GM12878 (cell line): ENCODE results near the gene UQCRFS1. TPM values are rescaled to one million over a fixed set of nuclear protein-coding genes. Genes with fewer than 3 reads are reported as not detected.

Experiments
- ATAC-seq: fragments of 200-7000 bp; cut with Tn5 transposase; 3 replicates; pipeline ENCODE4 v1.9.1; 2020; ENCODE audit warnings: mild to moderate bottlenecking, moderate library complexity
- BruUV-seq: library from RNA; stranded (reverse); fragments of 400-500 nt; replicated peaks from 2 replicates; lab custom pipeline; 2021; lab: Mats Ljungman, UMichigan
- CTCF ChIA-PET: fragments of 300-600 bp; sonication (Branson Sonifier 250); formaldehyde crosslinking; extraction: SDS; loops from one replicate; lab custom pipeline; 2021; ENCODE audit warnings: inconsistent platforms; lab: Yijun Ruan, JAX
- POLR2A ChIA-PET: fragments of 350-600 bp; formaldehyde crosslinking; extraction: SDS; loops from one replicate; lab custom pipeline; 2021; ENCODE audit warnings: inconsistent platforms; lab: Charles Lee
- RAD21 ChIA-PET: fragments of 300-600 bp; sonication (Branson Sonifier 250); formaldehyde crosslinking; loops from one replicate; lab custom pipeline; 2023; ENCODE audit warnings: antibody characterized with exemption; ENCODE audit not compliant: unreplicated experiment; lab: Charles Lee
- SMC1A ChIA-PET: fragments of 300-600 bp; sonication (Branson Sonifier 250); formaldehyde crosslinking; loops from one replicate; lab custom pipeline; 2023; ENCODE audit not compliant: unreplicated experiment, uncharacterized antibody; lab: Charles Lee
- DNase-seq: peaks from one replicate; pipeline ENCODE4 v3.0.0-alpha.2; 2011; ENCODE audit warnings: low read depth, low spot score
- FAIRE-seq: peaks from 3 replicates; lab custom pipeline; 2011; peaks lifted over from hg19 to GRCh38; lab: Jason Lieb, UNC
- H2AFZ ChIP-seq: 2 replicates; pipeline ENCODE4 v1.6.0; 2011; ENCODE audit warnings: low read depth, low read length, control low read depth; ENCODE audit not compliant: control insufficient read depth
- H3K27ac ChIP-seq: 2 replicates; pipeline ENCODE4 v1.5.1; 2011; ENCODE audit warnings: control low read depth; ENCODE audit not compliant: control insufficient read depth, insufficient read depth
- H3K27me3 ChIP-seq, 2 experiments: replicated peaks in 1 of 2; 2 replicates each; pipeline versions ENCODE4 v1.6.0 to v1.6.1; 2011; ENCODE audit warnings: low read length in 1 of 2; ENCODE audit not compliant: control insufficient read depth in 2 of 2, insufficient read depth in 2 of 2
- H3K36me3 ChIP-seq, 2 experiments: 2 replicates each; pipeline ENCODE4 v1.5.1; 2011; ENCODE audit warnings: low read length in 1 of 2; ENCODE audit not compliant: control insufficient read depth in 2 of 2, insufficient read depth in 2 of 2
- H3K4me1 ChIP-seq: 2 replicates; pipeline ENCODE4 v1.6.1; 2011; ENCODE audit warnings: mild to moderate bottlenecking, low read length, moderate library complexity, mixed read lengths; ENCODE audit not compliant: control insufficient read depth, insufficient read depth
- H3K4me2 ChIP-seq: 2 replicates; pipeline ENCODE4 v1.6.0; 2011; ENCODE audit warnings: control low read depth; ENCODE audit not compliant: control insufficient read depth, insufficient read depth
- H3K4me3 ChIP-seq: fragments of 200-600 bp; sonication (generic); 2 replicates; pipeline ENCODE4 v1.5.1; 2016
- H3K79me2 ChIP-seq: 2 replicates; pipeline ENCODE4 v1.6.0; 2011; ENCODE audit warnings: low read length; ENCODE audit not compliant: control insufficient read depth, insufficient read depth
- H3K9ac ChIP-seq: 2 replicates; pipeline ENCODE4 v1.8.0; 2011; ENCODE audit warnings: low read length, control low read depth, mixed read lengths; ENCODE audit not compliant: control insufficient read depth, insufficient read depth
- H3K9me3 ChIP-seq: replicated peaks from 3 replicates; pipeline ENCODE4 v1.5.1; 2011; ENCODE audit warnings: mild to moderate bottlenecking, low read length; ENCODE audit not compliant: control insufficient read depth, insufficient read depth
- H4K20me1 ChIP-seq: 2 replicates; pipeline ENCODE4 v1.6.0; 2011; ENCODE audit not compliant: control insufficient read depth, insufficient read depth
- BHLHE40 ChIP-seq, 2 experiments: fragments of 450-650 bp in 1 of 2; IDR thresholded peaks; 2 replicates each; pipeline ENCODE4 v1.6.1; 2011 to 2017; ENCODE audit warnings: low read depth in 2 of 2, borderline replicate concordance in 1 of 2, improper control_type of control experiment in 1 of 2, low read length in 1 of 2, mild to moderate bottlenecking in 1 of 2
- IKZF2 ChIP-seq, 2 experiments: fragments of 450-650 bp; IDR thresholded peaks; 2 replicates each; pipeline ENCODE4 v1.6.1; 2017; ENCODE audit warnings: mild to moderate bottlenecking in 2 of 2, moderate library complexity in 2 of 2
- KDM1A ChIP-seq: fragments of 200-600 bp; sonication (generic); IDR thresholded peaks from 2 replicates; pipeline ENCODE4 v1.6.1; 2016; ENCODE audit warnings: borderline replicate concordance
- PML ChIP-seq: IDR thresholded peaks from 2 replicates; pipeline ENCODE4 v1.6.1; 2012; ENCODE audit warnings: low read length, inconsistent platforms
- POLR2A ChIP-seq: IDR thresholded peaks from 2 replicates; pipeline ENCODE4 v1.6.1; 2011; ENCODE audit warnings: low read depth, mild to moderate bottlenecking, low read length
- RBBP5 ChIP-seq: fragments of 200-600 bp; sonication (generic); conservative IDR thresholded peaks from 2 replicates; pipeline ENCODE4 v1.6.1; 2016
- SP1 ChIP-seq: IDR thresholded peaks from one replicate; pipeline ENCODE4 v1.6.1; 2011; ENCODE audit warnings: low read depth, low read length
- SPI1 ChIP-seq: IDR thresholded peaks from 2 replicates; pipeline ENCODE4 v1.6.1; 2011; ENCODE audit warnings: low read depth, mild to moderate bottlenecking, low read length, moderate library complexity, borderline replicate concordance; ENCODE audit not compliant: insufficient read depth
- ZBTB11 ChIP-seq: fragments of 450-650 bp; formaldehyde crosslinking; IDR thresholded peaks from 2 replicates; pipeline ENCODE4 v1.5.0; 2022; ENCODE audit warnings: mild to moderate bottlenecking, missing genetic modification characterization
- WGBS: methylation state at CpG from one replicate; pipeline ENCODE4 v1.1.6; 2016; ENCODE audit warnings: low lambda C conversion rate; ENCODE audit not compliant: insufficient replicate concordance, insufficient coverage; ENCODE audit errors: missing lambda C conversion rate; 5-methylcytosine and 5-hydroxymethylcytosine counted together
- in situ Hi-C: fragments of 300-500 bp; cut with MboI; formaldehyde crosslinking; loops from 9 replicates; pipeline ENCODE4 v1.14.3; 2018; ENCODE audit warnings: mixed read lengths
- intact Hi-C: fragments of 100-400 bp; cut with micrococcal nuclease; formaldehyde crosslinking; loops from one replicate; pipeline ENCODE4 v1.14.2; 2022; ENCODE audit not compliant: unreplicated experiment
- polyA plus RNA-seq, 11 experiments: library from polyadenylated mRNA; depleted of rRNA in 4 of 11; unstranded in 6 of 11; stranded (reverse) in 5 of 11; fragments of >200 nt; fragmentation: Nextera tagmentation in 4 of 11; fragmentation: Illumina TruSeq in 1 of 11; extraction: Ambion mirVana in 4 of 11; extraction: Trizol in 1 of 11; gene quantifications; 1 replicate in 1 of 11; 2 replicates in 10 of 11; pipeline versions ENCODE4 v1.2.1 to v1.2.3, GENCODE V29; 2011 to 2016; ENCODE audit warnings: inconsistent platforms in 2 of 11, missing spikeins in 2 of 11, low read depth in 1 of 11
- total RNA-seq, 4 experiments: library from RNA; depleted of rRNA in 3 of 4; stranded (reverse); fragments of >200 nt in 3 of 4; fragmentation: Illumina TruSeq in 1 of 4; extraction: Trizol in 1 of 4; gene quantifications; 2 replicates each; pipeline versions ENCODE4 v1.2.1 to v1.2.3, GENCODE V29; 2013 to 2021

Gene UQCRFS1
- total and polyA plus RNA-seq, 10 of the 15 experiments (the other 5 are each of a cell fraction or from before 2014, with no cell fraction given): 9.3 to 125 (median 67.9) TPM

- CTCF ChIA-PET: no interaction called here
- intact Hi-C loops: no loop called here
- no peak overlapping the region for H3K27ac ChIP-seq
These were observed 35.4 kb upstream of the UQCRFS1 start for GRCh38 chr19:29248332-29248844.

More at GRCh38 chr19:29248332-29248844, 35.4 kb upstream of the UQCRFS1 start:
- ATAC-seq (no peak), DNase-seq (no peak)
- no peaks in the 10 kb centered on the region for H3K79me2 ChIP-seq
- H3K4me2 ChIP-seq: no peak overlapping the region
- BruUV-seq: no TSS peak
- TF ChIP-seq SP1 (no peak), IKZF2 (IDR thresholded peaks at IDR 0.05) (no peak), KDM1A (no peak), ZBTB11 (CRISPR knock-in tag) (no peak), POLR2A (no peak), RBBP5 (no peak), BHLHE40 (IDR thresholded peaks at IDR 0.05; ENCODE audit: borderline replicate concordance in 1 of 2, low read depth in 2 of 2, low read length in 1 of 2) (no peak), SPI1 (no peak), PML (no peak)
- TF ChIP-seq, all 136 proteins: peak for 0
- ChIA-PET RAD21 (interaction anchor here (1.2 kb wide), 1 partner anchor 15 kb away, joined by 3 read pairs; no protein-coding TSS in a partner anchor), SMC1A (no interaction called here), POLR2A (no interaction called here)
- Histone ChIP-seq H4K20me1 (no peaks in the 10 kb centered on the region), H3K36me3 (no peaks in the 10 kb centered on the region), H3K9me3 (no peaks in the 10 kb centered on the region), H3K4me3 (no peak overlapping the region), H3K4me1 (no peaks in the 10 kb centered on the region), H2AFZ (no peak overlapping the region), H3K27me3 (no peaks in the 10 kb centered on the region), H3K9ac (no peak overlapping the region)
- no peak for FAIRE-seq
- 18% methylated on average over 9 of the region's 9 CpGs for WGBS
- in situ Hi-C loops: no loop called here
